GM19324 (cell line): ENCODE results near the gene SMPD4.
"Not testable (repeated sequence)": the region's sequence is repeated elsewhere in the genome, so short reads cannot be mapped to it uniquely, and the experiment has no call there.

Experiments
- ATAC-seq: cut with Tn5 transposase; IDR thresholded peaks from one replicate; pipeline ENCODE4 v1.9.1; 2021; ENCODE audit warnings: mild to moderate bottlenecking, moderate library complexity; ENCODE audit not compliant: unreplicated experiment, low FRiP score

The SMPD4 gene

GRCh38 chr2:130187268-130187667 lies 5.9 kb upstream of the SMPD4 start:
- ATAC-seq, result no peak

- no peak for ATAC-seq
These were observed 5.0 kb upstream of the SMPD4 start for GRCh38 chr2:130186391-130186790.

GRCh38 chr2:130185896-130186295 lies 4.5 kb upstream of the SMPD4 start:
- no peak for ATAC-seq

GRCh38 chr2:130185436-130185835 lies 4.0 kb upstream of the SMPD4 start:
- ATAC-seq, result no peak

- ATAC-seq, result no peak
These were observed 2.3 kb upstream of the SMPD4 start for GRCh38 chr2:130183512-130184373.

GRCh38 chr2:130182826-130183511 lies 1.6 kb upstream of the SMPD4 start:
- peak; percentile 8 for ATAC-seq

GRCh38 chr2:130181880-130182682 lies 679 bp upstream of the SMPD4 start, which contains the start of gene MZT2B:
Gene MZT2B (plus strand): TSS chr2:130182262. CDS start chr2:130182283, 21 bp downstream.
- peak; percentile 86 for ATAC-seq

- not testable (repeated sequence) for ATAC-seq
These were observed 738 bp downstream of the SMPD4 start for GRCh38 chr2:130180404-130181324.

GRCh38 chr2:130174866-130175265 lies 6.5 kb downstream of the SMPD4 start:
- ATAC-seq, result not testable (repeated sequence)

GRCh38 chr2:130169896-130170295 lies 11.5 kb downstream of the SMPD4 start:
- no peak for ATAC-seq

GRCh38 chr2:130169163-130169562 lies 12.2 kb downstream of the SMPD4 start:
- ATAC-seq, result not testable (repeated sequence)

- ATAC-seq, result not testable (repeated sequence)
These were observed 14.8 kb downstream of the SMPD4 start for GRCh38 chr2:130166611-130167010.

GRCh38 chr2:130165293-130166016 lies 15.9 kb downstream of the SMPD4 start:
- ATAC-seq, result no peak

- no peak for ATAC-seq
These were observed 18.4 kb downstream of the SMPD4 start for GRCh38 chr2:130162968-130163367.

GRCh38 chr2:130162486-130162885 lies 18.9 kb downstream of the SMPD4 start:
- ATAC-seq, result not testable (repeated sequence)

- ATAC-seq, result not testable (repeated sequence)
These were observed 20.3 kb downstream of the SMPD4 start for GRCh38 chr2:130160838-130161705.

GRCh38 chr2:130160131-130160530 lies 21.3 kb downstream of the SMPD4 start:
- ATAC-seq, result no peak

- ATAC-seq, result not testable (repeated sequence)
These were observed 22.0 kb downstream of the SMPD4 start for GRCh38 chr2:130159376-130159775.
